Measurements from ENCODE around the gene CCDC8.
A peak's percentile ranks its signal among the peaks of the same experiment; 100 is the strongest.
"Not testable (repeated sequence)": the region's sequence is repeated elsewhere in the genome, so short reads cannot be mapped to it uniquely, and the experiment has no call there.

CCDC8 gene

DNA sequence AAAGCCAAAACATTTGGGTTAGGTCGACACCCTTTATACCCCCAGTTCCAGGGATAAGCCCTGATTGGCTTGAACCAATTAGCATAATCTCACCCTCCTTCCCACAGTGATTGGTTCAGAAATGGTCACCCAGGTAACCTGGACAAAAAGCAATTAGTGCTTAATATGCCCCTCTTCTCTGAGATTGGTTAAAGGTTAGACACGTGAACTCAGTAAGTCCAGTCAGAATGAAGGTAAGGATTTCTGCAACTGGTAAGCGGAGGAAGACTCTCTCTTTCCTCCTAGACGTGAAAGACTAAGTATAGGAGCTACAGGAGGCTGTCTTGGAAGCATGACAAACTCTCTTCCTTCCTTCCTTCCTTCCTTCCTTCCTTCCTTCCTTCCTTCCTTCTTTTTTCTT lies 16.6 kb upstream of the CCDC8 start:
- FAIRE-seq (no peak), DNase-seq (ENCODE audit: extremely low spot score, insufficient read length, low read depth) (no peak)

DNA sequence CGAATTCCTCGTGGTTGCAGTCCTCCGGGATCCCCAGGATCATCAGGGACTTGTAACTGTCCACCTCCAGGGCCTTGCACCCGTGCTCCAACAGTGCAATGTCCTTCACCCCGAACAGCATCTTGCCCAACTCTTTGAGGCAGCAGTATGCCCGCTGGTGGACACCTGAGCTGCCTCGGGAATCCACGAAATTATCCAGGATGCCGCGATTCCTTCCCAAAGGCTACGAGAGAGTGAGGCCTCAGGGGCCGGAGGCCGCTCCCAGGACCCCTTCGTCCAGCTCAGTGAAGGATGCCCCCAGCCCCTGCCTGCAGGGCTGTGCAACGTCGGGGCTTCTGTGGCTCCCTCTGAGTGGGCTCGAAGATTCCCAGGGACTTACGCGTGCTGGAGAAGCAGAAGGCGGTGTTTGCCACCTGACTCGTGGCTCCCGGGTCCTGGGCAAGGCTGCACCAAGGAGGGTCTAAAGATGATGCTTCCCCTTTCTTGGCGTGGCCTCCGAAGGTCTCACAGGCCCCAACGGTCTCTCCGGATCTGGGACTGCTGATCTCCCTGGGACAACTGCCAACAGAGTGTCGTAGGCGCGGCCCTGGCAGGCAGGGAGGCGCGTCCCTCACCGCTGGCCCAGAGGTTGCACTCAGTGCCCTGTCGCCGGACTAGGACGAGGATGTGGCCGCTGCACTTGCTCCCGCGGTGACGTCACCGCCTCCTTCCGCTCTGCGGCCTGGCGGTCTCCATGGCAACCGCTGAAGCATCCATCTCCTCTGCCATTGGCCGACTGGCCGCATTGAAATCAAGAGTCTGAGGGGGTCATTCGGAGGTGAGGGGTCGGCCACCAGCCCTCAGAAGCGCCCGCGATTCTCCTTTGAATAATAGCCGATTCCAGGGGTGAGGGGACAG lies 15.1 kb upstream of the CCDC8 start, which contains the start of gene PNMA8C:
Gene PNMA8C (minus strand): TSS at position 698 of the 897 bp plus-strand sequence. CDS start 577 bp downstream, at position 121.
- no peak for DNase-seq (ENCODE audit: extremely low spot score, insufficient read length, low read depth)
- no peak for FAIRE-seq

DNA sequence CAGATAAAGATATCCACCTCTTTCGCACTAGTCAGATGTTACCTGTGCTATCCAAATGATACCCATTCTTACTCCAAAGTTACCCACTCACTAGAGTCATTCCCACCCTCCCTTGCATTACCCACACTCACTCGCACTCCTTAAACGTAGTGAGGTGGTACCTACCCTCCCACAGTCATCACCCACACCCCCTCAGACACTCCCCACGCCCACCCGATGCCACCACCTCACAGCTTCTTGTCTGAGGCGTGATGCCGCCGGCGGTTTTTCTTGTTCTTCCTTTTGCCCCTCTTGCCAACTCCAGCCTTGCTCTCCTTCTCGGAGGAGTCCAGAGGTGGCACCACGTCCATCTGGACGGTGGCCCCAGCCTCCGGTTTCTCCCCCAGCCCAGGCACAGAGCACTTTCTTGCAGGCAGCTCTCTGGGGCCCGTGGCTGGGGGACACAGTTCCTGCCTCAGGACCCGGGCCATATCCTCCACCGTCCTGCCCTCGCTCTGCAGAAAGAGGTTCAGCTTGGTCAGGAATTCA lies 14.2 kb upstream of the CCDC8 start:
- FAIRE-seq (no peak), DNase-seq (ENCODE audit: extremely low spot score, insufficient read length, low read depth) (no peak)

DNA sequence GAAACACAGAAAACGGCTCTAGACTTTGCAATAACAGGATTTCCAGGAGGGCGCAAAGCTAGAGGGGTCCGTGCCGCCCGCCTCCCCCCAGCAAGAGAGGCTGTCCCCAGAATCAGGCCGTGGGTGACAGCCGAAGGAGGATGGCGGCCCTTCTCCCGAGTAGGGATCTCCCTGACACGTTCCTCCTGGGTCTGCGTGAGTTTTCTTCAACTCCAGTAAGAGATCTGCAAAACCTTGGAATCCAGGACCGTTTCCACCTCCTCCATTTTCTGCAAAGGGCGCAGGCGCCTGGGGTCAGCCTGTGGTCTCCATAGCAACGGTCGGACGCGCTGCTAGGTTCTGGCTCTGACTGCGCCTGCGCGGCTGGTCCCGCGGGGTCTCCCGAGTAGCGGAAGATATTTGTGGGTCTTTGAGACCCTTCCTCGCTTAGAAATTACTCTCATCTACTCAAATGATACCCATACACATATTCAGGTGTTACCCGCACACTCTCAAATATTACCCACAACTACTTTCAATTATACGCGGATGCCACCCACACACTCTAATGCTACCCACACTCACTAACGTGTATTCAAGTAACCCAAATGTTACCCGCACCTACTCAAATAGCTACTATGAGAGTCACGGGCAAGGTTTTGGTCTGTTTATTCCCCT lies 13.3 kb upstream of the CCDC8 start:
- no peak for FAIRE-seq
- peak; percentile 52 for DNase-seq (ENCODE audit: extremely low spot score, insufficient read length, low read depth)

DNA sequence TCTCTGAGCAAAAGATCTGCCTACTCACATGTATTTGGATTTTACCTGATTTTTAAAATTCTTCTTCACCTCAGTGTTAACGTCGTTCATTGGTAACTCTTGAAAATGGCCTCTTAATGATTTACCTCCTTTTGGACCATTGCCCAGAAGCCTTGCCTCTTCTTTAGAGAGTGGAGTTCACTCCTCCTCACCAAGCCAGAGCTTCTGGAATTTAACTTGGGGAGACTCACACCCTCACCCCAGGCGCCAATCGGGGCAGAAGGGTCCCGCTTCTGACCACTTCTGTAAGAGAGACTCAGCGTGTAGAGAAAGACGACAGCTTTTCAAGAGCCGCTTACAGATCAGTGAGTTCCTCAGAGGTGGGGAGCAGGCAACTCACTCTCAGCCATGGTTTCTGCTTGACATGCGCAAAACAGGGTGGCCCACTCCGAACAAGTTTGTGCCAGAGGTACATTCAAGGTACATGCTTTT lies 12.7 kb upstream of the CCDC8 start:
- FAIRE-seq (no peak), DNase-seq (ENCODE audit: extremely low spot score, insufficient read length, low read depth) (no peak)

DNA sequence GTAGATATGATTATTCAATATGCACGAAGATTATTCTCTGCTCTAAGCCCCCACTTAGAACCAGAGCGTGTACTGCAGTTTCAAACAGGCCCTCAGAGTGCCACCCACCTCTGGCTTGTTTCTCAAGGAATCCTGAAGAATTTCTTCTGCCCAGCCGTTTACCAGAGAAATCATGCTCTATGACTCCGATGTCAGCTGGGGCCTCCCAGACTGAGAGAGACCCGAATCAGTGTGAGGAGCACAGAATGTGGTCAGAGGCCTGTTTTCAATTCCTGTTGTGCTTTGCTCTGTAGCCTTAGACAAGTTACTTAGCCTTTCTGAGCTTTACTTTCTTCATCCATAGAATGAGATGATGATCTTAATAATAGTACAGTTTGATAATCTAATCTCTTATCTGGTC lies 9.8 kb upstream of the CCDC8 start:
- FAIRE-seq (no peak), DNase-seq (ENCODE audit: extremely low spot score, insufficient read length, low read depth) (no peak)

DNA sequence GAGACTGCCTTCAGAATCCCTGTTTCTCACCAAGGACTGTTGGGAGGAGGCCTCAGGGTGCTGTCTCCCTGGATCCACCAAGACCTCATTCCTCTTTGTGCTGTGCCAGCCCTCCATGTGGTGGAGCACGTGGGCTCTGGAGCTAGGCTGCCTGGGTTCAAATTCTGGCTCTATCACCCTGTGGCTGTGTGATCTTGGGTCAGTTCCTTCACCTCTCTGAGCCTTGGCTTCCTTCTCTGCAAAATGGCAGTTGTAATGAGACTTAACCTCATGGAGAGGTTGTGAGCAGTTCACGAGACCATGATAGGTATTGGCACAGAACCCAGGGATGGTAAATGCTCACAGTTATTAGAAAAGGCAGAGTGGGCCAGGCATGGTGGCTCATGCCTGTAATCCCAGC lies 9.0 kb upstream of the CCDC8 start:
- FAIRE-seq (no peak), DNase-seq (ENCODE audit: extremely low spot score, insufficient read length, low read depth) (no peak)

DNA sequence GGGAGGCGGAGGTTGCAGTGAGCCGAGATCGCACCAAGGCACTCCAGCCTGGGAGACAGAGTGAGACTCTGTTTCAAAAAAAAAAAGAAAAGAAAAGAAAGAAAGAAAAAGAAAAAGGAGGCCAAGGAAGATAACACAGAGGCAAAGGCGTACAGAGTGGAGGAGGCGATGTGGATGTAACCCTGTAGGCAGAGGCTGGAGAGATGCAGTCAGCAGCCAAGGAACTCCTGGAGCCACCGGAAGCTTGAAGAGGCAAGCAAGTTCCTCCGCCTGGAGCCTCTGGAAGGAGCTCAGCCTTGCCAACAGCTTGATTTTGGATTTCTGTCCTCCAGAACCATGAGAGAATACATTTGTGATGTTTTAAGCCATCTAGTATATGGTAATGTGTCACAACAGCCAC lies 6.7 kb upstream of the CCDC8 start:
- DNase-seq (ENCODE audit: extremely low spot score, insufficient read length, low read depth) = no peak
- no peak for FAIRE-seq

DNA sequence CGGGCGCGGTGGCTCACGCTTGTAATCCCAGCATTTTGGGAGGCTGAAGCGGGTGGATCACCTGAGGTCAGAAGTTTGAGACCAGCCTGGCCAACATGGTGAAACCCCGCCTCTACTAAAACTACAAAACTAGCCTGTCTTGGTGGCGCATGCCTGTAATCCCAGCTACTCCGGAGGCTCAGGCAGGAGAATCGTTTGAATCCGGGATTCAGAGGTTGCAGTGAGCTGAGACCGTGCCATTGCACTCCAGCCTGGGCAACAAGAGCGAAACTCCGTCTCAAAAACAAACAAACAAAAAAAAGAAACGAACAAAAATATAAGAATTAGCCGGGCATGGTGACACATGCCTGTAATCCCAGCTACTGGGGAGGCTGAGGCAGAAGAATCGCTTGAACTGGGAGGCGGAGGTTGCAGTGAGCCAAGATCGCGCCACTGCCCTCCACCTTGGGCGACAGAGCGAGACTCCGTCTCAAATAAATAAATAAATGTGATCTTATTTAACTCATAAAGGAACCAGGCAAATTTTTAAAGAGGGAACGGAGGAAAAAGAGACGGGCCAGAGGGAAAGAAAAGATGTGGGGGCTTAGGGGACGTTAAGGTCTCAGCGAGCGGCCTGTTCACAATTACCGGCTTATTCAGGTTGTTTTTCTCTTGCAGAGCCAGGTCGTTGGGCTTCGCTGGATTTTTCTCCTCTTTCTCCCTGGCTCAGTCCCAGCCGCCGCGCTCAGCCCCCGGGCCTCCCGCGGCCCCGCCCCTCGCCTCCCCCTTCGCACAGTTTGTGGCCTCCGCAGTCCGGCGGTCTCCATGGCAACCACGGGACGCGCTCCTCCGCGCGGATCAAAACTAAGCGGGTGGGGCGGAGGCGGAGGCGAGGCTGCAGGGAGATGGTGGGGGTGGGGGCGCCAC lies 2.7 kb upstream of the CCDC8 start:
- not testable (repeated sequence) for DNase-seq (ENCODE audit: extremely low spot score, insufficient read length, low read depth); FAIRE-seq

DNA sequence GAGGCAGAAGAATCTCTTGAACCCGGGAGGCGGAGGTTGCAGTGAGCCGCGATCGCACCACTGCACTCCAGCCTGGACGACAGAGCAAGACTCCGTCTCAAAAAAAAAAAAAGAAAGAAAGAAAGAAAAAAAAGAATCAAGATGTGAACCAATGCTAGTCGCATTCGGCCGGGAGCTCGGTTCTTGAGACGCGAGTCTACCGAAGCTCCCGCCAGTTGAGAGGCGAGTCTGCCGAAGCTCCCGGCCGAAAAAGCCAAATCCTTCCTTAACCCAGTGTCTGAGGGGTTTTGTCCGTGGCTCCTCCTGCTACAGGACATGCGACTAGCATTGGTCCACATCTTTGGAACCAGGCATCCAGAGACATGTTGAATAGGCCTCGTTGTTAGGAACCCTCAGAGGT lies 1.5 kb upstream of the CCDC8 start:
- not testable (repeated sequence) for FAIRE-seq; DNase-seq (ENCODE audit: extremely low spot score, insufficient read length, low read depth)

DNA sequence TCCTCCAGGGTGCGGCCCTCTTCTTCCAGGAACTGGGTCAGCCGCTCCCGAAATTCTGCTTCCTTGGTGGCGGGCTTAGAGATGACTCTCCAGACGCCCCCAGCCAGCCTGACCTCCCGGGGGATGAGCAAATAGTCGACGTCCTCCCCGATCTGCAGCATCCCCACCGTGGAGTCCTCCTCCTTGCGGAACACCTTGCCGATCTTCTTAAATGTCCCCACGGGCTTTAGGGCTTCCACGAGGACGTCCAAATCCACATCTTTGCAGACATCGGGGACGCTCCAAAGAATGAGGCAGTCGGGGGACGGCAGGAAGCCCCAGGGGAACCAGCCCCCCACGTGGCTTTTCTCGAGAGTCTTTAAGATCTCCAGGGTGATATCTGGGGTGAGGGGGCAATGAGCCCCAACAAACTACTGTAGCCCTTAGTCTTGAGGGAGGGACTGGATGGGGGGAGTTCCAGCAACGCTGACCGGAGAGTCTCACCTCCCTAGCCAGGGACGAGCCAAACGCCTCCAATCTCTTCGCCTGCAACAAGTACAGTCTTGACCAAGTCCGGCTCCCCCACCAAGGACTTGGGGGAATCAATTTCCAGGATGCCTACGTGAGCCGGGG lies 608 bp downstream of the CCDC8 start:
- DNase-seq (ENCODE audit: extremely low spot score, insufficient read length, low read depth) (no peak), FAIRE-seq (no peak)

DNA sequence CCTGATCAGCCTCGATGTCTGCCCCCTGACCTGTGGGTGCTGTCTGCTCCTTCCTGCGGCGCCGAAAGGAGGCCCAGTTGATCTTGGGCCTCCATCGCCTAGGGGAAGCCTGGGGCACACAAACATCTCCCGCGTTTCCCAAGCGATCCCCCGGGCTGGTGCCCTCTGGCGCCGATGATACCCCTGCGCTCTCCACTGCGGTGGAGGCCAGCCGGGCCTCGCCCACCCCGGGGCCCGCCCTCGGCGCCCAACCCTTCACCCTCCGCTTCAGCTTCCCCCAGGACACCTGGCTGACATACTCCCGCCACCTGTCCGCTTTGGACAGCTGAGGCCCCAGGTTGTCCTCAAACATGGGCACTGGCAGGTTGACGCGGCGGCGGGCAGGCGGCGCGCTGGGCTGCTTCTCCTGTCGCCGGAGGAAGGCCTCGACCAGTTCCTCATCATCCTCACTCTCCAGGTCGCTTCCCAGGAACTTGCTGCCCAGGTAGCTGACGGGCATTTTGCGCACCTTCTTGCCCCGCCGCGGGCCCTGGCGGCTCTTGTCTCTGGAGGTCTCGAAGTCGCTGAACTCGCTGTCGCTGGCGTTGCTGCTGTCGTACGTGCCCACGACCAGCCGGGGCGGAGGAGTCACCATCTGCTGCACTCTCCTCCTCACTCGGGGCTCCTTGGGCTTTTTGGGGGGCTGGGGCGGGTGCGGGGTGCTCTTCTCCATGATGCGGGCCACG lies 1.3 kb downstream of the CCDC8 start:
- FAIRE-seq (no peak), DNase-seq (ENCODE audit: extremely low spot score, insufficient read length, low read depth) (no peak)

DNA sequence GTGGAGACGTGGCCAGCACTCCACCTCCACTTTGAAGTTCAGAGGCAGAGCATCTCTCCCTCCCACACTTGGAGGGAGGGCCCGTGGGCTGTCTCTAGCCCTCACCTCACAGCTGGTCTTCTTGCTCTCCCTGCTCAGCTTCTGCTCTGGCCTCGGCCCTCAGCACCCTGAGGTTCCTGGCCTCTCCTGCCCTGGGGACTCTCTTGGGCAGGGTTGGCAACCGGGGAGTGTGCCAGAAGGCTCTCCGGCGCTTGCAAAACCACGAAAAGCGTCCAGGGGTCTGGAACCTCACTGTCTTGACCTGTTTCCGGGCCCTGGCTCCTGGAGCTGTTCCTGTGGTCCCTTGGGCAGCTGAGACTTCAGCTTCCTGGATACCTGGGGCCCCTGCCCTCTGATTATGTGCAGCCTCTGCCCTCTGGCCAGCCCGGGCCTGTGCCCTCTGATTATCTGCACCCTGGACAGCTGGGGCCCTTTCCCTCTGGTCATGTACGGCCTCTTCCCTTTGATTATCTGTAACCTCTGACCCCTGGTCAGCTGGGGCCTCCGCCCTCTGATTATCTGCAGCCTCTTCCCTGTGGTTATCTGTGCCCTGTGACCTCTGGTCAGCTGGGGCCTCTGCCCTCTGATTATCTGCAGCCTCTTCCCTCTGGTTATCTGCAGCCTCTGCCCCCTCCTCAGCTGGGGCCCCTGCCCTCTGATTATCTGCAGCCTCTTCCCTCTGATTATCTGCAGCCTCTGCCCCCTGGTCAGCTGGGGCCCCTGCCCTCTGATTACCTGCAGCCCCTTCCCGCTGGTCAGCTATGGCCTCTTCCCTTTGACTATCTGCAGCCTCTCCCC lies 2.1 kb downstream of the CCDC8 start:
- FAIRE-seq = no peak
- no peak for DNase-seq (ENCODE audit: extremely low spot score, insufficient read length, low read depth)

DNA sequence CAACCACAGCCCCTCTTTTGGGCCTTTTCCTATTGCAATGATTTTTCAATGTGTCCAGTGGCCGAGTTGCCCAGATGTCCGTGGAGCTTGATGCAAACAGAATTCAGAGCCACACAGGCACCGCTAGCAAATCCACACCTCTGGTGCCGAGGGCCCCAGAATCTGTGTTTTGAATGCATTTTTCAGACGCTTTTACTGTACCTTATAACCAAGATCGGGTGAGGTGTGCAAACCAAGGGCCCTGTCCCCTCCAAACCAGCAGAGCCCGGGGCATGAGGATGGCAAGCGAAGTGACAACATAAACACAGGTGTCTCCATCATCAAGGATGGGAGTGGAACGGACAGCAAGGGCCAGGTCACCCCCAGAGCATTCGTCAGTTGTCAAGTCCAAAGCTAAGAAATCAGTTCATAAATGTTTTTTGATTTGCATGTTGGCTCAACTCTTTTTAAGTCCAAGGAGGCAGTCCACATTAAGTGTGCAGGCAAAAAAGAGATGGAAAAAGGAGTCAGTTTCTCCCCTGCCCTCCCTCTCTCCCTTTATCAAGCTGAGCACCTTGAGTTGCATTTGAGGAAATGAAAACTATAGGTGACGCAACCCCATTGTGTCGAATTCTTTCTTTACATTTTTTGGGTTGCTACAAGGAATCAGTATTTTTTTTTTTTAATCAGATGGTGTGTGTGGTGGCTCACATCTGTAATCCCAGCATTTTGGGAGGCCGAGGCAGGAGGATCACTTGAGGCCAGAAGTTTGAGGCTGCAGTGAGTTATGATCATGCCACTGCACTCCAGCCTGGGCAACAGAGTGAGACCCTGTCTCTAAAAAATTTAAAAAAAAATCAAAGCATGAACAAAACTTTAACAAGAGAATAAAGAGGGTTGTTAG lies 2.9 kb downstream of the CCDC8 start:
- DNase-seq (ENCODE audit: extremely low spot score, insufficient read length, low read depth) (no peak), FAIRE-seq (no peak)

DNA sequence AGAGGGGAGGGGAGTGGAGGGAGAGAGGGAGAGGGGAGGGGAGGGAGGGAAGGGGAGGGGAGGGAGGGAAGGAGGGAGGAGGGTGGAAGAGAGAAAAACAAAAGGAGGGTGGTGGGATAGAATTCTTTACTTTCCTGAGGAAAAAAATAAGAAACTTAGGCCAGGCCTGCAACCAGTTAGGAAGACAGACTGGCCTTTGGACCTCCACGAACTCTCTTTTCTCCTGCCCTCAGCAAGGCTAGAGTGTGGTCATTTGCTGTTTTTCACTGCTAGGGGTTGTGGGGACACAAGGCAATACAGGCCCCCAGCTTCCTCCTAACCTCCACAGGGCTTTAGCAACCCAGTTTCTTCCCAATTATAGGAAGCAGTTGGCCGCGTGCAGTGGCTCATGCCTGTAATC lies 4.2 kb downstream of the CCDC8 start:
- DNase-seq (ENCODE audit: extremely low spot score, insufficient read length, low read depth) = no peak
- no peak for FAIRE-seq

DNA sequence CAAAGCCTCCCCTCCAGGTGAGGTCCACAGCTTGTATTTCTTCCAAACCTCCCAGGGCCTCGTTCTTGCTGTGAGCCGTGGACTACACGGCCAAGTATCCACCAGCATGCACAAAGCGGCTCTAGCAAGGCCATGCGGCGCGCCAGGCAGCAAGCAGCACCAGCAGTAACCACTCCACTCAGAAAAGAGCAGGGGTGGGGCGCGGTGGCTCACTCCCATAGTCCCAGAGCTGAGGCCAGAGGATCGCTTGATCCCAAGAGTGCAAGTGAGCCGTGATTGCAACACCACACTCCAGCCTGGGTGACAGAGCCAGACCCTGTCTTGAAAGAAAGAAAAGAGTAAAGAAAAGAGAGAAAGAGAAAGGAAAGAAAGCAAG lies 4.7 kb downstream of the CCDC8 start:
- DNase-seq (ENCODE audit: extremely low spot score, insufficient read length, low read depth) (no peak), FAIRE-seq (no peak)

Data from GM18507 (cell line).